Activated T-cell treated with anti-CD3 and anti-CD28 coated beads, Interleukin-2, amount 50 U/mL, for 72 hours (primary cell): Measurements from ENCODE around the gene PGLYRP3. TPM values are rescaled to one million over a fixed set of nuclear protein-coding genes. Genes with fewer than 3 reads are reported as not detected.

Experiments used
- ATAC-seq, 2 donors: fragments of 150-1000 bp; cut with Tn5 transposase; replicated peaks in 1 of 2; 2 replicates each; pipeline ENCODE4 v1.10.0; 2021; ENCODE audit warnings: moderate library complexity in 2 of 2, mild to moderate bottlenecking in 1 of 2
- DNase-seq, 2 donors: peaks; one replicate each; pipeline ENCODE4 v3.0.0; 2021 to 2022; ENCODE audit warnings: mixed read lengths in 1 of 2
- H3K27ac Mint-ChIP-seq: one replicate; pipeline ENCODE4 v1.8.0; 2022; ENCODE audit warnings: mild to moderate bottlenecking, moderate library complexity, mixed read lengths
- H3K27me3 Mint-ChIP-seq: one replicate; pipeline ENCODE4 v1.8.0; 2022; ENCODE audit warnings: low read depth, mixed read lengths
- H3K36me3 Mint-ChIP-seq, 2 donors: one replicate each; pipeline ENCODE4 v1.8.0; 2022; ENCODE audit warnings: mixed read lengths in 2 of 2, mild to moderate bottlenecking in 1 of 2; ENCODE audit not compliant: insufficient read depth in 2 of 2
- H3K4me1 Mint-ChIP-seq: one replicate; pipeline ENCODE4 v1.8.0; 2022; ENCODE audit warnings: low read depth, mixed read lengths
- H3K4me3 Mint-ChIP-seq, 2 donors: one replicate each; pipeline ENCODE4 v1.8.0; 2022; ENCODE audit warnings: mild to moderate bottlenecking in 2 of 2, mixed read lengths in 2 of 2, moderate library complexity in 2 of 2
- H3K9me3 Mint-ChIP-seq, 2 donors: one replicate each; pipeline ENCODE4 v1.8.0; 2022; ENCODE audit warnings: mixed read lengths in 2 of 2
- total RNA-seq, 2 donors: library from RNA; stranded (reverse); gene quantifications; one replicate each; pipeline ENCODE4 v1.2.3, GENCODE V29; 2022

The PGLYRP3 gene
- total RNA-seq, 2 donors from 2014 or later, result not detected

GRCh38 chr1:153251988-153252387 lies 60.8 kb downstream of the PGLYRP3 start:
- Mint-ChIP-seq H3K27ac (no peak overlapping the region), H3K9me3 (no peaks in the 10 kb centered on the region), H3K4me1 (peaks cover 11% of the 10 kb centered on the region), H3K27me3 (peaks cover 29% of the 10 kb centered on the region), H3K36me3 (no peaks in the 10 kb centered on the region), H3K4me3 (no peak overlapping the region)
- no peak for DNase-seq
- ATAC-seq, result no peak

- no peaks in the 10 kb centered on the region for H3K36me3 Mint-ChIP-seq
- no peak for DNase-seq
- no peak for ATAC-seq
- H3K27me3 Mint-ChIP-seq, result peaks cover 30% of the 10 kb centered on the region
- H3K4me1 Mint-ChIP-seq, result peaks cover 11% of the 10 kb centered on the region
- H3K9me3 Mint-ChIP-seq, result no peaks in the 10 kb centered on the region
- H3K4me3 Mint-ChIP-seq, result no peak overlapping the region
- H3K27ac Mint-ChIP-seq, result no peak overlapping the region
Observed at GRCh38 chr1:153251562-153251961, 61.2 kb downstream of the PGLYRP3 start.

- Mint-ChIP-seq H3K9me3 (no peaks in the 10 kb centered on the region), H3K36me3 (no peaks in the 10 kb centered on the region), H3K27ac (no peak overlapping the region), H3K27me3 (peaks cover 30% of the 10 kb centered on the region), H3K4me1 (peaks cover 11% of the 10 kb centered on the region), H3K4me3 (no peak overlapping the region)
- DNase-seq, result no peak
- ATAC-seq, result no peak
Observed at GRCh38 chr1:153251087-153251486, 61.7 kb downstream of the PGLYRP3 start.

- no peaks in the 10 kb centered on the region for H3K36me3 Mint-ChIP-seq
- no peak for DNase-seq
- H3K4me3 Mint-ChIP-seq, result no peak overlapping the region
- H3K27me3 Mint-ChIP-seq, result peaks cover 32% of the 10 kb centered on the region
- no peaks in the 10 kb centered on the region for H3K9me3 Mint-ChIP-seq
- peaks cover 11% of the 10 kb centered on the region for H3K4me1 Mint-ChIP-seq
- no peak for ATAC-seq
- no peak overlapping the region for H3K27ac Mint-ChIP-seq
Observed at GRCh38 chr1:153250166-153250565, 62.6 kb downstream of the PGLYRP3 start.

- Mint-ChIP-seq H3K9me3 (peaks cover 6 to 8% of the 10 kb centered on the region in 2 donors), H3K27me3 (peaks cover 39% of the 10 kb centered on the region), H3K4me3 (no peak overlapping the region), H3K4me1 (no peaks in the 10 kb centered on the region), H3K36me3 (no peaks in the 10 kb centered on the region), H3K27ac (no peak overlapping the region)
- ATAC-seq (no peak), DNase-seq (no peak)
Observed at GRCh38 chr1:153248176-153248879, 64.4 kb downstream of the PGLYRP3 start.

Other genes starting within 250 kb of the PGLYRP3 start
- not detected for gene SPRR2B, start 241.3 kb downstream of the PGLYRP3 start, total RNA-seq
- gene SPRR2E, start 218.4 kb downstream of the PGLYRP3 start, total RNA-seq, result not detected
- not detected for gene SPRR2F, start 199.4 kb downstream of the PGLYRP3 start, total RNA-seq
- not detected for gene SPRR2G, start 162.1 kb downstream of the PGLYRP3 start, total RNA-seq
- not detected for gene LELP1, start 109.5 kb downstream of the PGLYRP3 start, total RNA-seq
- gene PRR9, start 95.4 kb downstream of the PGLYRP3 start, total RNA-seq, result not detected
- under 1 TPM in 1 of 2 donors, not detected in 1; 0.46 TPM for gene LORICRIN, start 53.3 kb downstream of the PGLYRP3 start, total RNA-seq
- under 1 TPM; 0.21 to 0.29 TPM for gene PGLYRP4, start 35.9 kb upstream of the PGLYRP3 start, total RNA-seq
- not detected for gene S100A9, start 44.9 kb upstream of the PGLYRP3 start, total RNA-seq
- gene S100A12, start 62.7 kb upstream of the PGLYRP3 start, total RNA-seq, result not detected
- gene S100A8, start 78.1 kb upstream of the PGLYRP3 start, total RNA-seq, result not detected
- not detected for gene S100A7A, start 103.6 kb upstream of the PGLYRP3 start, total RNA-seq
- gene S100A7, start 147.7 kb upstream of the PGLYRP3 start, total RNA-seq, result not detected
- gene S100A6, start 223.0 kb upstream of the PGLYRP3 start, total RNA-seq, result 100 to 1,000 TPM; 219 to 358 TPM
- 1 to 10 TPM; 2.8 to 4.4 TPM for gene S100A5, start 228.0 kb upstream of the PGLYRP3 start, total RNA-seq
- 100 to 1,000 TPM in 1 of 2 donors, 10 to 100 TPM in 1; 96.1 to 198 TPM for gene S100A4, start 232.9 kb upstream of the PGLYRP3 start, total RNA-seq
- not detected for gene S100A3, start 236.3 kb upstream of the PGLYRP3 start, total RNA-seq